Stimulated activated naive CD8-positive, alpha-beta T cell treated with anti-CD3 and anti-CD28 coated beads, Interleukin-15, amount 100 ng/mL, for 72 hours (primary cell): Measurements from ENCODE around the gene KIF26A.

ENCODE experiments used
- ATAC-seq: fragments of 150-1000 bp; cut with Tn5 transposase; 2 replicates; pipeline ENCODE4 v1.10.0; 2021; ENCODE audit warnings: mild to moderate bottlenecking, moderate library complexity
- DNase-seq, 2 donors: peaks; one replicate each; pipeline ENCODE4 v3.0.0; 2021 to 2022
- H3K27ac Mint-ChIP-seq, 2 donors: one replicate each; pipeline ENCODE4 v1.8.0; 2022; ENCODE audit warnings: mild to moderate bottlenecking in 2 of 2, mixed read lengths in 2 of 2, moderate library complexity in 2 of 2
- H3K27me3 Mint-ChIP-seq: one replicate; pipeline ENCODE4 v1.8.0; 2022; ENCODE audit warnings: mixed read lengths
- H3K4me1 Mint-ChIP-seq: one replicate; pipeline ENCODE4 v1.8.0; 2022; ENCODE audit warnings: mild to moderate bottlenecking, mixed read lengths
- H3K4me3 Mint-ChIP-seq, 2 donors: one replicate each; pipeline ENCODE4 v1.8.0; 2022; ENCODE audit warnings: mild to moderate bottlenecking in 2 of 2, mixed read lengths in 2 of 2, moderate library complexity in 1 of 2
- H3K9me3 Mint-ChIP-seq, 2 donors: one replicate each; pipeline ENCODE4 v1.8.0; 2022; ENCODE audit warnings: mixed read lengths in 2 of 2

Gene KIF26A

DNA sequence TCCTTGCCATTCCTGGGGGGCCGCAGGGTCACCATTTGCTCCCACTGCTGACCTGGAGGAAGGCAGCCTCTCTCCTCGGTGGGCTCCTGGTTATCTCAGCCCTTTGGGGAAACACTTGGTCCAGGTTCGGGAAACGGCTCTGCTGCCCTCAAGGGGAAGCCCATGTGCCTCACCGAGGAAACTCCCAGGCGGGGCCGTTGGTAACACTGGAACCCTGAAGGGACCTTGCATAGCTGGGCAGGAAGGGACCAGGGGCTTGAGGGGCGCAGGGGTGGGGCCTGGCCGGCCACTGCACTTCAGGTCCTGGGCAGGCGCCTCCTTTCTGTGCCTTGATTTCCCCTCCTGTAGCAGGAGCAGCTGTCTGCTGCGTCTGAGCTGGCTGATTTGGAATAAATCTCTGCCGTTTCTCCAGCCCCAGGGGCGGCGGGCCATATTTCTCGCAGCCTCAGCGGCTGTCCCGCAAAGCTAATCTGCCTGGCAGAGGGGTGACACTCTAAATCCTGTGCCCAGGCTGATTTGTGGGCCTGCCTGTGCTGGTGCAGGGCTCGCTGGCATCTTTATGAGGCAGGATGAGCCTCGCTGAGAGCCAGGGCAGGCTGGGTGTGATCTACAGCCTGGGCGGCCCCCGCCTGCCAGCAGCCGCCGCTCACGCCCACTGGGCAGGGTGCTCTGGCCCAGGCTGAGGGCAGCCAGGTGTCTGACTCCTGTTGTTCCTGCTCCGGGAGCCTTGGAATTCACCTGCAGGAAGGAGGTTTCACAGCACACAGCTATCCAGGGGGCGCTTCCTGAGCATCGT lies 49.7 kb downstream of the KIF26A start:
- Mint-ChIP-seq H3K9me3 (no peaks in the 10 kb centered on the region), H3K4me1 (no peaks in the 10 kb centered on the region), H3K4me3 (no peak overlapping the region), H3K27ac (no peak overlapping the region), H3K27me3 (no peaks in the 10 kb centered on the region)
- DNase-seq: no peak
- no peak for ATAC-seq

GRCh38 chr14:104188727-104189400 lies 50.5 kb downstream of the KIF26A start:
- Mint-ChIP-seq H3K4me1 (no peaks in the 10 kb centered on the region), H3K27me3 (no peaks in the 10 kb centered on the region), H3K9me3 (no peaks in the 10 kb centered on the region), H3K4me3 (no peak overlapping the region), H3K27ac (no peak overlapping the region)
- ATAC-seq: no peak
- DNase-seq: no peak

GRCh38 chr14:104189629-104190335 lies 51.4 kb downstream of the KIF26A start:
- Mint-ChIP-seq H3K27me3 (no peaks in the 10 kb centered on the region), H3K27ac (no peak overlapping the region), H3K9me3 (no peaks in the 10 kb centered on the region), H3K4me3 (no peak overlapping the region), H3K4me1 (no peaks in the 10 kb centered on the region)
- ATAC-seq: no peak
- no peak for DNase-seq

GRCh38 chr14:104190396-104191000 lies 52.1 kb downstream of the KIF26A start:
- Mint-ChIP-seq H3K27ac (no peak overlapping the region), H3K4me3 (no peak overlapping the region), H3K27me3 (no peaks in the 10 kb centered on the region), H3K4me1 (no peaks in the 10 kb centered on the region), H3K9me3 (no peaks in the 10 kb centered on the region)
- ATAC-seq: no peak
- no peak for DNase-seq

GRCh38 chr14:104191409-104191997 lies 53.1 kb downstream of the KIF26A start:
- Mint-ChIP-seq H3K27me3 (no peaks in the 10 kb centered on the region), H3K27ac (no peak overlapping the region), H3K4me3 (no peak overlapping the region), H3K9me3 (no peaks in the 10 kb centered on the region), H3K4me1 (no peaks in the 10 kb centered on the region)
- no peak for DNase-seq
- no peak for ATAC-seq

GRCh38 chr14:104192146-104192882 lies 53.9 kb downstream of the KIF26A start:
- no peak for DNase-seq
- H3K4me1 Mint-ChIP-seq: no peaks in the 10 kb centered on the region
- no peak for ATAC-seq

DNA sequence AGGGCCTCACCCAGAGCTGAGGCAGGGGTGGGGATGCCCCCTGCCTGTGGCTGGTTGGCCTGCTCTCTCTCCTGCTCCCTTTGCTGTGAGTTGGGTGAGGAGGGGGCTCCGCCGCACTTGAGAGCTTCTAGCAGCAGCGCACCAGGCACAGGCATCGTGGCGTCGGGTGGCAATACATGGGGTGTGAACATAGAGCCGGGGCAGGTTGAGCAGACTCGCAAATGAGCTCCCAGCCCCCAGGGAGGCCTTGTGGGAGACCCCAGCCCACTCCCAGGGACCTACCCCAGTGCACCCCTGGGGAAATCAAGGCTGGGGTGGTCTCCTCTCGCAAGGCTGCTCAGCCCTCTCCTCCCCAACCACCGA lies 54.5 kb downstream of the KIF26A start:
- ATAC-seq (no peak), DNase-seq (no peak)
- no peak overlapping the region for H3K27ac Mint-ChIP-seq
- H3K4me1 Mint-ChIP-seq: no peaks in the 10 kb centered on the region
- H3K27me3 Mint-ChIP-seq: no peaks in the 10 kb centered on the region
- no peaks in the 10 kb centered on the region for H3K9me3 Mint-ChIP-seq
- no peak overlapping the region for H3K4me3 Mint-ChIP-seq

More at GRCh38 chr14:104192146-104192882, 53.9 kb downstream of the KIF26A start:
- Mint-ChIP-seq H3K4me3 (no peak overlapping the region), H3K27me3 (no peaks in the 10 kb centered on the region), H3K9me3 (no peaks in the 10 kb centered on the region), H3K27ac (no peak overlapping the region)

GRCh38 chr14:104194016-104194415 lies 55.6 kb downstream of the KIF26A start:
- Mint-ChIP-seq H3K27ac (no peak overlapping the region), H3K27me3 (no peaks in the 10 kb centered on the region), H3K4me1 (no peaks in the 10 kb centered on the region), H3K9me3 (no peaks in the 10 kb centered on the region), H3K4me3 (no peak overlapping the region)
- DNase-seq (no peak), ATAC-seq (no peak)

GRCh38 chr14:104194716-104195115 lies 56.3 kb downstream of the KIF26A start:
- H3K4me3 Mint-ChIP-seq: no peak overlapping the region
- no peaks in the 10 kb centered on the region for H3K4me1 Mint-ChIP-seq
- H3K9me3 Mint-ChIP-seq: no peaks in the 10 kb centered on the region
- no peak for ATAC-seq
- no peak for DNase-seq
- H3K27ac Mint-ChIP-seq: peak overlapping the region; percentile 41 to 90
- H3K27me3 Mint-ChIP-seq: no peaks in the 10 kb centered on the region

DNA sequence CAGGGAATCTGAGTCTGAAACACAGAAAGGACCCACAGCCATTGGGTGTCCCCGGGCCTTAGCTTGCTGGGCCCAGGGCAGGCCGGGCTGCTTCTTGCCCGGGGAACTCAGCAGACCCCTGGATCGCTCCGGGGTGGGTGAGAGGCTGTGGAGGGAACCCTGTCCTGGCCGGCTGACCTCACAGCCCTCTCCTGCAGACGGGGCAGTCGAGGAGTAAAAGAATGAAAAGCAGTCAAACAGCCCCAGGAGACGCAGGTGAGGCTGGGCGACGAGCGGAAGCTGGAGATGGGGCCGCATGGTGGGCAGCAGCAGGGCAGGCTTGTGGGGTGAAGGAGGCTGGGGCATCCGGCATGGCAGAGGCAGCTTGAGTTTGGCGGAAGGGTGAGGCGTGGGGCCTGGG lies 57.0 kb downstream of the KIF26A start:
- H3K9me3 Mint-ChIP-seq: no peaks in the 10 kb centered on the region
- DNase-seq (no peak), ATAC-seq (no peak)
- no peaks in the 10 kb centered on the region for H3K4me1 Mint-ChIP-seq
- H3K27ac Mint-ChIP-seq: no peak overlapping the region
- H3K27me3 Mint-ChIP-seq: no peaks in the 10 kb centered on the region
- no peak overlapping the region for H3K4me3 Mint-ChIP-seq

GRCh38 chr14:104195878-104196277 lies 57.5 kb downstream of the KIF26A start:
- Mint-ChIP-seq H3K9me3 (no peaks in the 10 kb centered on the region), H3K27ac (no peak overlapping the region), H3K27me3 (no peaks in the 10 kb centered on the region), H3K4me1 (no peaks in the 10 kb centered on the region), H3K4me3 (no peak overlapping the region)
- no peak for DNase-seq
- no peak for ATAC-seq

DNA sequence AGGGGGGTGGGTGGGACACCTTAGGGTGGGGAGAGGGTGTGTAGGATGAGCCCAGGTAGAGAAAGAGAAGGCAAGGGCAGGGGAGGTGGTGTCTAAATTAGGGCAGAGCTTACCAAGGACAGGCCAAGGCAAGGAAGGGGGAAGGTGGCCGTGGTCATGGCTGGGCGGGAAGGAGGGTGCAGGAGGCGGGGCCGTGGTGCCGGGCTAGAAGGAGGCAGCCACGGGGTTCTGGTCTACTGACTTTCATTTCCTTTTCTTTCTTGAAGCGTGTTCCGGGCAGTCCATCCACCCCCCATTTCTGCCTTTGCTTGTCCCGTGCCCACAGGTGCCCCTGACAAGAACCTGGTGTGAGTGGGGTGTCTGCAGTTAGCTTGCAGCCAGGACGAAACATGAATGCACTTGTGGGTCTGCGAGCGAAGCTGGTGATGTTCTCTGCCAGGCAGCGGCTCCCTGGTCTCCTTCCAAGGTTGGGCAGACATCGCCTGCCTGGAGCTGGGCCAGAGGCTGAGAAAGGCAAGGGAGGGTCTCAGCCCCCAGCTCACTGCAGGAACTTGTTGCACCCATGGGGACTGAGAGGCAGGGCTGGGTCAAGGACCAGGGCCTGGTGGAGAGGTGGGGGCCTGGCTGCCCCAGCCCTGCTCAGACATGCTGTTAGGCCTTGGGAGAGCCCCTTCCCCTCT lies 58.2 kb downstream of the KIF26A start:
- Mint-ChIP-seq H3K4me3 (no peak overlapping the region), H3K27ac (no peak overlapping the region), H3K27me3 (no peaks in the 10 kb centered on the region), H3K9me3 (no peaks in the 10 kb centered on the region), H3K4me1 (no peaks in the 10 kb centered on the region)
- ATAC-seq (no peak), DNase-seq (no peak)

GRCh38 chr14:104197449-104198247 lies 59.3 kb downstream of the KIF26A start:
- H3K4me3 Mint-ChIP-seq: no peak overlapping the region
- ATAC-seq: no peak
- DNase-seq: no peak
- H3K27me3 Mint-ChIP-seq: no peaks in the 10 kb centered on the region
- no peak overlapping the region for H3K27ac Mint-ChIP-seq
- no peaks in the 10 kb centered on the region for H3K9me3 Mint-ChIP-seq
- no peaks in the 10 kb centered on the region for H3K4me1 Mint-ChIP-seq
